RWPE1 (cell line): Measurements from ENCODE around the gene FSCB.

Source experiments
- CTCF ChIA-PET: fragments of 350-600 bp; sonication (Branson Sonifier 250); formaldehyde crosslinking; extraction: SDS; loops from one replicate; lab custom pipeline; 2021; lab: Yijun Ruan, JAX
- POLR2A ChIA-PET: fragments of 400-600 bp; formaldehyde crosslinking; extraction: SDS; loops from one replicate; lab custom pipeline; 2020; ENCODE audit warnings: antibody characterized with exemption; ENCODE audit not compliant: low non-redundant PET; lab: Yijun Ruan, JAX
- DNase-seq: peaks from one replicate; pipeline ENCODE4 v3.0.0; 2012; ENCODE audit warnings: low spot score
- H3K27ac ChIP-seq: fragments of 450-650 bp; 2 replicates; pipeline ENCODE4 v1.5.1; 2017
- TF ChIP-seq, protein P1 (sequence below): fragments of 450-650 bp; conservative IDR thresholded peaks from 2 replicates; pipeline ENCODE4 v1.5.1; 2017; ENCODE audit warnings: low read depth, mild to moderate bottlenecking

FSCB gene

DNA sequence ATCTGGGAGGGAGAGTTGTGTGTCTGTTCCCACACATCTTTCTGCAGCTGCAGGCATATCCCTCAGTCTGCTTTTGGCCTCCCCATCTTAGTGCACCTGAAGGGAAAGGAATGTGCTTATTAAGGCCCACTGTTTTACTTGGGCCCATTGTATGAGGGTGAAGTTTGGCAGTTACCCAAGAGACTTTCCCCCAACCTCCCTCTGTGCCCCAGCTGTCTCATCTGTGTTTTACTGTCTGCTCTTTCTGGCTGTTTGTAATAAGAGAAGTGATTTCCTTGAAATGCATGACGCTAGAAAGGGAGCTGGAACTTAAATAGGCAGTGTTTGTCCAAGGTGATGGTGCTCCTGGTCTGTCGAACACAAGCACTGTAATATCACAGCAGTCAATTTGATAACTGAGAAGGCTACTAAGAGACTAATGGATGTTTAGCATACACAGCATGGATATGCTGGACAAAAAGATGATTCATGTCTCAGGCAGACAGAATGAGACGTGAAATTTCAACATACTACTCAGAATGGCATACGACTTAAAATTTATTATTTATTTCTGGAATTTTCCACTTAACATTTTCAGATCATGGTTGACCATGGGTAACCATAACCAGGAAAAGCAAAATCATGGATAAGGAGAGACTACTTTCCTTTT, 43.6 kb downstream of the FSCB start:
- ChIA-PET CTCF (no interaction called here), POLR2A (no interaction called here)
- H3K27ac ChIP-seq, result no peak overlapping the region
- no peak for DNase-seq
- TF ChIP-seq, protein P1, sequence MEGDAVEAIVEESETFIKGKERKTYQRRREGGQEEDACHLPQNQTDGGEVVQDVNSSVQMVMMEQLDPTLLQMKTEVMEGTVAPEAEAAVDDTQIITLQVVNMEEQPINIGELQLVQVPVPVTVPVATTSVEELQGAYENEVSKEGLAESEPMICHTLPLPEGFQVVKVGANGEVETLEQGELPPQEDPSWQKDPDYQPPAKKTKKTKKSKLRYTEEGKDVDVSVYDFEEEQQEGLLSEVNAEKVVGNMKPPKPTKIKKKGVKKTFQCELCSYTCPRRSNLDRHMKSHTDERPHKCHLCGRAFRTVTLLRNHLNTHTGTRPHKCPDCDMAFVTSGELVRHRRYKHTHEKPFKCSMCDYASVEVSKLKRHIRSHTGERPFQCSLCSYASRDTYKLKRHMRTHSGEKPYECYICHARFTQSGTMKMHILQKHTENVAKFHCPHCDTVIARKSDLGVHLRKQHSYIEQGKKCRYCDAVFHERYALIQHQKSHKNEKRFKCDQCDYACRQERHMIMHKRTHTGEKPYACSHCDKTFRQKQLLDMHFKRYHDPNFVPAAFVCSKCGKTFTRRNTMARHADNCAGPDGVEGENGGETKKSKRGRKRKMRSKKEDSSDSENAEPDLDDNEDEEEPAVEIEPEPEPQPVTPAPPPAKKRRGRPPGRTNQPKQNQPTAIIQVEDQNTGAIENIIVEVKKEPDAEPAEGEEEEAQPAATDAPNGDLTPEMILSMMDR, result no peak

DNA sequence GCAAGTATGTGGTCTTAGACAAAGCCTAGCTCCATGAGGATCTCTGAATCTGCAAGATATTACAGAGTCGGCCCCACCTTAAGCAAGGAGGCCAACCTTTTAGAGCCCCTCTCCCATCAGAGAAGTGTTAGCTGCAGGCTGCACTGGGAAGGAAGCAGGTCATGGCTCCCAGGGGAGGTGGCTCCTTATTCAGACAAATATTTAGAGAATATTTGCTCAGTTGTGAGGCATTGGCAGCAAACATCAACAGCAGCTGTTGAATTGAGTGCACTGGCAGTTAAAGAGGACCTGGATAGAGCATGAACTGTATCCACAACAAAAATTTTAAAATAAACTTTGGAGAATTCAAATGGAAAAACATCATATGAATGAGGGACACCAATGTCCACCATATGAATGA, 44.7 kb downstream of the FSCB start:
- ChIA-PET POLR2A (no interaction called here), CTCF (no interaction called here)
- TF ChIP-seq, protein P1, result no peak
- no peak for DNase-seq
- no peak overlapping the region for H3K27ac ChIP-seq

DNA sequence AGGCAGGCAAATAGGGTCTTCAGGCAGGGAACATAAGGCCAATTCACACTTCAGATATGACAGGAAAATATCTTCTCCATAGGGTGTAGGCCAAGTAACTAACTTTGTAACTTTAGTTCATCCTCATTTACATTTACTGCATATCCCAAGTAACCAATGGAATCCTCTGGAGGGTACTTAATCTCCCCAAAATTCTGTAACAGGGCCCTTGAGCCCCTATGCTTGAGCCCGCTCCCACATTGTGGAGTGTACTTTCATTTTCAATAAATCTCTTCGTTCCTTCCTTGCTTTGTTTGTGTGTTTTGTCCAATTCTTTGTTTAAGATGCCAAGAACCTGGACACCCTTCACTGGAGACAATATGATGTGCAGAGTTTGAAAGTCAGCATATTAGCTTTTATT, 45.3 kb downstream of the FSCB start:
- ChIA-PET CTCF (no interaction called here), POLR2A (no interaction called here)
- no peak overlapping the region for H3K27ac ChIP-seq
- TF ChIP-seq, protein P1, result no peak
- no peak for DNase-seq
